Fibroblast of skin of left biceps (primary cell): ENCODE data around the gene ZPR1.
A peak's percentile ranks its signal among the peaks of the same experiment; 100 is the strongest.

Source experiments
- DNase-seq, 2 experiments: peaks; one replicate each; pipeline ENCODE4 v3.0.0-alpha.2; 2013; ENCODE audit warnings: low read depth in 2 of 2

The ZPR1 gene

GRCh38 chr11:116750070-116750718 is 37.6 kb downstream of the ZPR1 start:
- DNase-seq: no peak

GRCh38 chr11:116742104-116742503 is 45.7 kb downstream of the ZPR1 start:
- no peak for DNase-seq

DNA sequence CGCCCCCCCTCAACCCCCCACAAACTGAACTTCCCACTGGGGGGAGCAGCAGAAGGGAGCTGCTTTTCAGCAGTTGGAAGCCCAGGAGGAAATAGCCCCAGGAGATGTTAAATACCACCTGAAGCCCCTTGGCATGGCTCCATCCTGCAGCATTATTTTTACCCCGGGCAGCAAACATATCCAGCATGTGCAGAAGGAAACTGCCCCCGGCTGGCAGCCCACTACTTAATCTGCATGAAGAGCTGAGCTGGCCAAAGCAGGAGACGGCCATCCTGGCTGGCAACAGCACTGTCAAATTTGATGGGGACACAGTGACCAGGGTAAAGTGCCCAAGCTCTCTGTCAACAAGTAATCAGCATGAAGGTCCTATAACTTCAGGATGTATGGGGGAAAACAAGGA is 47.1 kb downstream of the ZPR1 start:
- DNase-seq: no peak

DNA sequence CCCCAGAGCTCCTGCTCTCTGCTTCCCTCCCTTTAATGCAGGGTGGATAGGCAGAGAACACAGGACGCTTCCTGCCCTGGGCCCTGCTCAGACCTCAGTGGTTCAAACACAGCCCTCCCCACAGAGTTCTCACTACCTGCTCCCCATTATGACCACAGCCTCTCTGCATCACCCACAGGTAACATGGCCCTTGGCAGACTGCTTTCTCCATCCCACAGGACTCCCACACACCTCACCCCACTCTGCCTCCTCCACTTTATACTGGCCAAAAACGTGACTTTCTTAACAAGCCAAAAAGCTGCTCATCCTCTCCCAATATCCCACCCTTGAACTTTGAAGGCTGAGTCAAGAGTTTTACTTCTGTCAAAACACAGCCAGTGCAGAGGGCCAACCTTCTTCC is 48.8 kb downstream of the ZPR1 start:
- no peak for DNase-seq

GRCh38 chr11:116736763-116737162 is 51.1 kb downstream of the ZPR1 start:
- no peak for DNase-seq

DNA sequence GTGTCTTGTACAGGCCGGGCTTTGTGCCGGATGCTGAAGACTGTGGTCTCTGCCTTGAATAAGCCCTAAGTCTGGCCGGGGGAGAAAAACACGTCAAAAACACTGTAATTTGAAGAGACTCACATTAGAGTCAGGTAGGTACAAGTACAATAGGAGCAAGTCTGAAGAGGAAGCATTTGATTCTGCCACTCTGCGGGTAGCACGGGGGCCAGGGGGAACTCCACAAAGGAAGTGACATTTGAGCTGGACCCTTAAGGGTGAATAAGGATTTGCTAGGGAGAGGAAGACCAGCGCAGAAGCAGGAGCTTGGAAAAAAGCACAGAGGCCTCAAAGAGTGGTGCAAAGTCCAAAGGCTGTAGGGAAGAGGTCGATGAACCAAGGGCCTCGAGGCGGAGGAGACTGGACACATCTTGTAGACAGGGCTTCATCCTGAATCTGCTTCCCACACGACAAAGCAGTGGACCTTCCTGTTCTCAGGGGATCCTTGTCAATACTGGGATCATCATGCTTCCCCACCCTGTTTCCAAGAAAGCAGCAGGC is 53.8 kb downstream of the ZPR1 start:
- no peak for DNase-seq

DNA sequence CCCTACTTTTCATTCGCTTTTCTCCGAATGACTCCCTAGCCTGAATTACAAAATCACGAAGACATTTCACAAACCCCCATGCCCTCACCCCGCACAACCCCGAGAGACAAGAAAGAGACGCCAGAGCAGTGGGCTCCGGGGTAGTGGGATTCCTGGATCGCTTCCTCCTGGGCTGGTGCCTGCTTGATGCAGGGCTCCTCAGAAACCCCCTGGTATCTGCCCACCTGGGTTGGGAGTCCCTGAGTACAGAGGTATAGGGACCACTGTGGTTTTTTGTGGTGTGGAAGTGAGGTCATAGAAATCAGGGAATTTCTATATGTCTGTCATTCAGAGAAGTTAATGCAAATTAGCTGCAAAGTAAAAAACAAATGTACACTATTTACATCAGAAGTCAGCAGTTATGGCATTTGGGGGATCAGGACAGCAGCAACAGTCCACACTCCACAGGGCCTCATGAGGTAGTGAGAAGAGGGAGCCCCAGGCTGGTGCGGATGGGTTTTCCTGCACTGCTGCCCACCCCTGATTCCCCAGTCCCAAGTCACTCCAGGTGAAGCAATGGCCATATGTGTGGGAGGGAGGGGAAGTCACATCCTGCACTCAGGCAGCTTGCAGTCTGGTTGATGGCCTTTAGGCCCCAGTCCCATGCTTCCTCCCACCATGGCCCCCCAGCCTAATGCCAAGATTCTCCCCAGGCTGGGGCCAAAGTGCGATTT is 54.6 kb downstream of the ZPR1 start:
- no peak for DNase-seq

DNA sequence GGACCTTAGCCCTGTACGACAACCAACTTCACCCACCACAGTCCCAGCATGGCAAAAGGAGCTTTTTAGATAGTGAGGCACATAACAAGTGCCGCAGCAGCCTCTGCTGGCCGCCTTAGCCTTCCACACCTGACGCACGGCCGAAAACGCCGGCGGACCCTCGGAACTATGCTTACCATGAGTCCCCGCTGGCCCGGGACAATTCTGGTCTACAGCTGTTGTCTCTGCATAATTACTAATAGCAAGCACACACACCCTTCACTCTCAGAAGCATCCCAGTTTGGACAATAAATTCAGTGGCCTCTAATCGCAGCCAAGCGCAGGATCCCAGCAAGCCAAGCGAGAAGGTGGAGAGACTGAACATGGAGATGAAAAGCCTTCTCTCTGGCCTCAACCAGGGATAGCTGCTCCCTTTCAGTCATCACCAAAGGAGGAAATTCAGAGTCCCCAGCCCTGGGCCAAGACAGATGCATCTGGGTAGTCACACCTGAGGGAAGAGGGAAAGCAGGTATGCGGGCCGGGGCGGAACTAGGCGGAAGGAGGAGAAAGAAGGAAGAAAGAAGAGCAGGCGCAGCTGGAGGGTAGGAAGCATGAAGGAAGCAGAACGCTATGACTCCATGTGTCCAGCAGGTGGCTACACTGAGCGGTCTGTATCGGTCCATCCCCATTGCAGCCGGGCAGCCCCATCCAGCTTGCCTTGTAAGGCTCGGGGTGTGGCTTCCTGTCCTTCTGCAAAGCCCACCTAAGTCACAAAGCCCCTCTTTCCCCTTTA is 55.4 kb downstream of the ZPR1 start:
- DNase-seq: peak; percentile 9 to 12

DNA sequence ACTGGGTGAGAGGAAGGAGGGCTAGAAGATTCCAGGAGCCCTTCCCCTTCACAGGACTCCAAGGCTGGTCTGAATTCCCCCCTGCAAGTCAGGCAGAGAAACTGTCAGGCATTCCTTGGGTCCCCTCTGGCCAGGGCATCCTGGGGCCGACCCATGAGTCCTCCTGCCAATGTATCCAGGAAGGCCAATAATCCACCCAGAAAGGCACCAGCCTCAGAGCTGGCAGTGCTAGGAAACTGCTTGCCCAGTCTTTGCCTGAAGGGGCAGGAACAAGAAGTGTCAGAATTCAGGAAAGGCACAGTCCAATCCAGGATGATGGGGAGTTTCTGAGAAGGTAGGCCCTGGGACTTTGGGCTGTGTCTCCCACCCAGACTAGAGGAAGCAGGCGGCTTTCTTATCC is 56.0 kb downstream of the ZPR1 start:
- no peak for DNase-seq

- peak in 1 of 2 experiments; percentile 3 for DNase-seq
Measured at GRCh38 chr11:116731097-116731761, 56.6 kb downstream of the ZPR1 start.

DNA sequence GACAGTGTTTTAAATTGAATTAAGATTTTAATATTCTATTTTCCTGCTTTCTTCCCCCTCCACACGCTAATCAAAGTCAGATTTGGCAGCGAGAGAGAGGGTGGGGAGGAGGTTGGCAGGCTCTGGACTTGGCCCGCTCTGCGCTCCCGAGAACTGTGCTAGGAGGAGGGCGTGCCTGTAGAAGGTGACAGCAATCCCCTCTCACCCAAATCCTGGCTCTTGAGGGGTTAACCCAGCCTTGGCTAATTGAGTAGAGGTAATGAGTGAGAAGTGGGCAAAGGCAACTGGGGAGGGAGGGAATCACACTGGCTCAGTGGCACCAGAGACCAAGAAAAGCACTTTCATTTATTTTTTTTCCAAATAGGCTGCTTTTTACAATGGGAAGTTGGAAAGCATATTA is 57.2 kb downstream of the ZPR1 start:
- no peak for DNase-seq

GRCh38 chr11:116730241-116730561 is 57.6 kb downstream of the ZPR1 start:
- no peak for DNase-seq

DNA sequence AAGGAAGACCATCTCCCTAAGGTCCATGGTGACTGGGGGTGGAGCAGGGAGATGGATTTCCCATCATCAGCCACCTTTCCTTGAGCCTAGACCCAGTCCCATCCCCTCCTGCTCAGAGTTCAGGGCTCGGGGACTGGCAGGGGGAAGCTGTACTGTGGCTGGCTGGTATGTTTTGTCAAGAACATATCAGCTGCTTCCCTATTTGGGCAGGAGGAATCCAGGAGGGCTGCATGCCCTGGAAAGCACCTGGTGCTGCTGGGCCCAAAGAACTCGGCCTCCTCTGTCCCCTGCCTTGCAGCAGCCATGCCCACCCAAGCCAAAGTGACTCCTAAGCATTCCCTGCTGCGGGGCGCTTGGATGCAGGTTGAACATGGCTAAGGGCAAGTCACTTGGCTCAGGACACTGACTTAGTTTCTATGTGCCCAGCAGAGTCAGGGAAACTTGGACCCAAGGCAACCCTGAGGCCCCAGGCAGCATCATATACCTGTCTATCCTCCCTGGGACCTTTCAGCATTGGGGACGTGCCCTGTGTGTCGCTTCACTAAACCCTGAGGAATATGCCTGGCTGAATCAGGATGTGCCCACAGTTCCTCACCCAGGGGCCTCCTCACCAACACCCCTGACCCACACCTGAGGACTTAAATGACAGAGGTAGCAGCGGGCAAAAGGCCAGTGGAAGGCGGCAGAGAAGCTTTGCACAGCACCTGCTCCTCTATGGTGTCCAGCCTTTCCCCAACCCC is 58.2 kb downstream of the ZPR1 start:
- DNase-seq: no peak

GRCh38 chr11:116727990-116728389 is 59.8 kb downstream of the ZPR1 start:
- DNase-seq: no peak

DNA sequence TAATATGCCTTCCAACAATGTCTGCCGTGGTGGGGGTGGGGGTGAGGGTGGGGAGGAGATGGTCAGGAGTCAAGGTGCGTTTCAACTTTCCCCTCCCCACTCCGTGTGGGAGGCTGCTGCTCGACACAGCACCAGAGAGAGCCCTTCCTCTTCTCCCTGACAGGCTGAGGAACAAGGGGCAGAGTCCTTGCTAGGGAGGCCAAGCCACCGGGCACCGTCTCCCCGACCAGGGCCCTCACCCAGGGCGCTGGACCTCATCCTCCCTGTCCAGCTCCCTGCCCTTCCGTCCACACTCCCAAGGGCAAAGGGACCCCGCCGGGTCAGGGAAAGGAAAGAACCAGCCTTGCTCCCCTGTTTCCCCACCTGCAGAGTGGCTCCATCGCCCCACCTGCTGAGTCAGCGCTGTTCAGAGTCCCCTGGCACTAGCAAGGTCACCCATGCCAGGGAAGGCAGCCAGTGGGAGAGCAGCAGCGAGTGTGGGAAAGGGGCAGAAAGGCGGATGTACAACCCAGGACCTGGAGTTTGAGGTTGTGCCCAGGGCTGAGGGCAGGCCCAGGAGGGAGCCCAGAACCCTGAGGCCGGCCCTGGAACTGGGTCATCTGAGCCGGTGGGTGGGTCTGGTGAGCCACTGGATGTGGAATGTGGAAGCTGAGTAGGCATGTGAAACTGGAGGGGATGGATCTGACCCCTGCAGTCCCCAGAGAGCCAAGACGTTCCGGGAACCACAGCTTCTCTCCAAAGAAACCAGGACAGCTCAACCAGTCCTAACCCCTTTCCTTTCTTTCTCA is 62.2 kb downstream of the ZPR1 start:
- peak; percentile 4 to 6 for DNase-seq

DNA sequence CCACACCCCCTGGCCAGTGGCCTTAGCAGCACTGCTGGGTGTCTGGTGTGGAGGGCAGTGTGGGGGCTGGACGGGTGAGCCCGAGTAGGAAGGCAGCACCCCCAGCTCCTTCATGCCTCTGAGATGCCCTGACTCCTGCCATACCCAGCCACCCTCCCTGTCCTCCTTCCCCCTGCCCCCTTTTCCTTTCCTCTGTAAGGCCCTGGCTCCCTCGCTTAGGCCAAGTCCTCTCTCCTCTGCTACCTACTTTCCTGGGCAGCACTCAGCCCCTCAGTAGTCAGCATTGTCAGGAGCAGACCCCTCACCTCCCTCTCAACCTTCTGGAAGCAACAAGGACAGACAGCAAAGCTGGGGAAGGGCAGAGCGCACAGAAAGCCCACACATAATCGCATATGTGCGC is 63.0 kb downstream of the ZPR1 start:
- no peak for DNase-seq
